Activated CD8-positive, alpha-beta memory T cell treated with anti-CD3 and anti-CD28 coated beads, Interleukin-2, amount 50 U/mL, for 48 hours (primary cell): Measurements from ENCODE around the gene STAC2.
"Not testable (repeated sequence)": the region's sequence is repeated elsewhere in the genome, so short reads cannot be mapped to it uniquely, and the experiment has no call there.

Experiments
- DNase-seq: peaks from one replicate; pipeline ENCODE4 v3.0.0-alpha.2; 2020

STAC2 gene

DNA sequence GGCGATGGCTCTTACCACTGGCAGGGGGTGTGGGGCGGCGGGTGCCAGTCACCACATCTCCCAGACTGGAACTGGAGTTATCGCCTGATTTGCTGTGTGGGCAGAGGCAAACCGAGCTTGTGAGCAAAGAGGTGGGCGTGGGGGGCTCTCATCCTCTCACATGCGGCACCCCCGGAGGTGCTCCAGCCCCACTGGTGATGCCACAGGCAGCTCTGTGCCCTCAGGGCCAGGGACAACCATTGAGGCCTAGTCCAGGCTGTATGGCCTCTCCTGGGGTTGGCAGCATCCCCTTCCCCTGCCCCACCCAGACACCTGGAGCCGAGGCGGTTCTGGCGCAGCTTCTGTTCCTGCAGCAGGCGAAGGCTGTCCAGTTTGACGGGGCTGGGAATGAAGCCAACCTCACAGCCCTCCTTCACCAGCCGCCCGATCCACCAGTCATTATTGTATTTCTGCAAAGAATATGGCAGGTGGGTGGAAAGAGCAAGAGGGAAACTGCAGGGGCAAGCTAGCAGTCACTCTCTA lies 39.2 kb downstream of the STAC2 start:
- DNase-seq: no peak

GRCh38 chr17:39183720-39184119 lies 42.0 kb downstream of the STAC2 start:
- no peak for DNase-seq

DNA sequence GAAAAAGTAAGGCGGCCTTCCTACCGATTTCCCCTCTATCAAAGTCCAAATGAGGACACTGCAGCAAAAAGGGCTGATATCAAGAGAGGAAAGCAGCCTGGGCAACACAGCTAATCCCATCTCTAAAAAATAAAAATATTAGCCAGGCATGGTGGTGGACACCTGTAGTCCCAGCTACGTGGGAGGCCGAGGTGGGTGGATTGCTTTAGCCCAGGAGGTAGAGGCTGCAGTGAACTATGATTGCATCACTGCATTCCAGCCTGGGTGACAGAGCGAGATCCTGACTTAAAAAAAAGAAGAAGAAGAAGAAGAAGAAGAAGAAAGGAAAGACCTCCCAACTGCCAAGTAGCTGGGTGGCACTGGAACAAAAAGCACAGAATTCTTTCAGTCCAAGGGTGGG lies 42.7 kb downstream of the STAC2 start:
- no peak for DNase-seq

DNA sequence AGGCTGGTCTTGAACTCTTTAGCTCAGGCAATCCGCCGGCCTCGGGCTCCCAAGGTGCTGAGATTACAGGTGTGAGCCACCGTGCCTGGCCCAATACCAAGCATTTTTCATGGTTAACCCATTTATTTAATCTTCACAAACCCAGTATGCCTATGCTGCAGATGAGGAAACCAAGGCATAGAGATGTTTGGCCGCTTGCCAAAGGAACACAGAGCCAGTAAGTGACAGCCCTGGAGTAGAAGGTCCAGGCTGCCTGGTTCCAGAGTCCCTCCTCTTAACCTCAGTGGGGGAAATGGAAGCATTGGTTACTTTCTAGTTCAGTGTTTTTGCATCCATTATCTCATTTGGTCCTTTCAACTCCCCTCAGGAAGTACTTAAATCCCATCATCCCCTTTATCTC lies 44.4 kb downstream of the STAC2 start:
- no peak for DNase-seq

DNA sequence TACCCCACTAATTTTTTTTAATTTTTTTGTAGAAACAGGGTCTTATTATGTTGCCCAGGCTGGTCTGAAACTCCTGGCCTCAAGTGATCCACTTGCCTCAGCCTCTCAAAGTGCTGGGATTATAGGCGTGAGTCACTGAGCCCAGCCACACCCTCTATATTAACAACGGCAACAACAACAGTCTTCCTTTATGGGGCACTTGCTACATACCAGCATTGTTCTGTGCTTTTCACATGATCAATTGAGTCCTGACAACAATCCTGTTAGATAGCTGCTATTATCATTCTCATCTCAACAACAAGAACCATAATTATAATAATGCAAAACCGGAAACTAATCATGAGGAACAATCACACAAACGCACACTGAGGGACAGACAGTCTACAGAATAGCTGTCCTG lies 47.2 kb downstream of the STAC2 start:
- no peak for DNase-seq

DNA sequence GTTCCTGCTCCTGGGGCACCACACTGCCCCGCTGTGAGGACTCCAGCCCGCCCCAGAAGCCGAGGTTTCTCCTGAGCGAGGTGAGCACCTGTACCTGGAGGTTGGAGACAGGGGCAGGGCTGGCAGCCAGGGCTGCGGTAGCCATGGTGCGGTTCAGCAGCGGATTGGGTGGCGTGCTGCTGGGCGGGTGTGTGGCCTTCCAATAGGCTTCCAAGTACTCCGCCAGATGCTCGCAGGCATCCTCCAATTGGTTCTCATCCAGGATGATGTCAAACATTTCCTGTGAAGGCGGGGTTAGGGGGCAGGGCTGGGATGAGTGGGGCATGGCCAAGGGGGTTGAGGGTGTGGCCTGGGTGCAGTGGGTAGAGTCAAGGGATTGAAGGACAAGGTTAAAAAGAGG lies 48.5 kb downstream of the STAC2 start:
- no peak for DNase-seq

GRCh38 chr17:39175695-39176093 lies 50.1 kb downstream of the STAC2 start:
- no peak for DNase-seq

- DNase-seq: peak; percentile 90
Measured at GRCh38 chr17:39174920-39175694, 50.6 kb downstream of the STAC2 start.

- DNase-seq: no peak
Measured at GRCh38 chr17:39173526-39174274, 52.0 kb downstream of the STAC2 start.

DNA sequence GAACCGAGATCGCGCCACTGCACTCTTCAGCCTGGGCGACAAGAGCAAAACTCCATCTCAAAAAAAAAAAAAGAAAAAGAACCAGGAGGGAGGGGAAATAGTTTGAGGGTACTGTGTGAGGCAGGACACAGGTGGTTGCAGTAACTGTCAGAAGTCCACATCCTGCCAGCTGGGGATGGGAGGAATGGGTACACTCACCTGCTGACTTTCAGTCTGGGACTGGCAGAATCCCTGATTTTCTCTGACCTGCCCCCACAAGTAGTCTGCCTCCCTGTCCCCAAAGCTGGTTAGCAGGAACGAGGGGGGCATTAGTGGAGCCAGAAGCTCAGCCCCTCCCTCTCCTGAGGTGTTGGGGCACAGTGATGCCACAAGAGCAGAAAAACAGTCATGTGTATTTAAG lies 52.7 kb downstream of the STAC2 start:
- no peak for DNase-seq

DNA sequence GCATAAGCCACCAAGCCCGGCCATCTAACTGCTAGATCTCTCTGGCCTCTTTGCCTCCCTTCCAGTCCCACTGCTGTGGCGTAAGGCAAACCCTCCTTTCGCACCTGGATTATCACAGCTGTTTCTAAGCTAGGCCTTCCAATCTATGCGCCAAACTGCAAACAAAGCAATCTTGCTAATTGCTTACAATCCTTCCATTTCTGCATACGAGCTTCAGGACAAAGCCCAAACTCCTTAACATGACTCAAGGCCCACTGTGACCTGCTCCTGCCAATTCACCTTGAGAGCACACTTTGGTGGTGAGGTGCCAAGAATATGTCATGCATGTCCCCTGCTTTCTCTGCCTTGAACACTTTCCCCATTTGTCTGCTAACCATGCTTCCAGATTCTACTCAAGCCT lies 53.8 kb downstream of the STAC2 start:
- no peak for DNase-seq

- no peak for DNase-seq
Measured at GRCh38 chr17:39170558-39170957, 55.2 kb downstream of the STAC2 start.

DNA sequence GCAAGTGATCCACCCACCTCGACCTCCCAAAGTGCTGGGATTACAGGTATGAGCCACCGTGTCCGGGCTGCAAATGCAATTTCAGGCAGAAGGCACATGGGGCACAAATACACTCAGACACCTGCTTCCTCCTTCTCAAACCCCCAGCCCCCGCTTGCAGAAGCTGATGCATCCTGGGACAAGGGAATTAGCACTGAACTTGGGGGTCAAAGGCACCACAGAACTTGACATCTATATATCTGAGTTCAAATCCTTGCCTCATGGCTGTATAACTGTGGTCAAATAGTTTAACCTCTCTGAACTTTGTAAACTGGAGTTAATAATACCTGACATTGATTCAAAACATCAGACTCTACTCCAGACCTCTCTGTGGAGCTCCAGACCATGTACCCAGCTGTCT lies 55.6 kb downstream of the STAC2 start:
- no peak for DNase-seq

- DNase-seq: no peak
Measured at GRCh38 chr17:39169518-39169917, 56.2 kb downstream of the STAC2 start.

- no peak for DNase-seq
Measured at GRCh38 chr17:39169101-39169500, 56.6 kb downstream of the STAC2 start.

- DNase-seq: not testable (repeated sequence)
Measured at GRCh38 chr17:39168503-39168902, 57.2 kb downstream of the STAC2 start.

DNA sequence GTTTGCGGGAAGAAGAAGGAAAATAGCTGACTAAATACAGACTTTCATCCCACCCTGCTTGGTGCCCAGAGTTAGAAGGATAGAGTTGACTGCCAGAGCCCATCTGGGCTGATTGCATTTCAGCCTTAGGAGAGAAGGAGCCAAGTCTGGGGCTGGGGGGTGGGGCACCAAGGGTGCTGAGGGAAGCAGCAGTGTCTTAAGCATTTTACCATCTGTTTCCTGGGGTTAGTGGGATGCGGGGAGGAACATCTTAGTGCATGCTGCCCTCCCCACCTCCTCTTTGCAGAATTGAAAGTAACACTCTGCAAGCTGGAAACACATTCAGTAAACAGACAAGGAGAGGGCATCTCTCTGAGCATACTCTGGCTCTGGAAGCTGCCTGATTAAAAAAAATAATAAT lies 58.3 kb downstream of the STAC2 start:
- DNase-seq: no peak

- no peak for DNase-seq
Measured at GRCh38 chr17:39166437-39167335, 59.1 kb downstream of the STAC2 start.

GRCh38 chr17:39165841-39166349 lies 59.9 kb downstream of the STAC2 start, which contains the start of gene ARL5C:
TSS of gene ARL5C (minus strand) at chr17:39166161. CDS start at chr17:39165760, 401 bp downstream.
- no peak for DNase-seq

GRCh38 chr17:39165178-39165840 lies 60.4 kb downstream of the STAC2 start:
- DNase-seq: no peak

DNA sequence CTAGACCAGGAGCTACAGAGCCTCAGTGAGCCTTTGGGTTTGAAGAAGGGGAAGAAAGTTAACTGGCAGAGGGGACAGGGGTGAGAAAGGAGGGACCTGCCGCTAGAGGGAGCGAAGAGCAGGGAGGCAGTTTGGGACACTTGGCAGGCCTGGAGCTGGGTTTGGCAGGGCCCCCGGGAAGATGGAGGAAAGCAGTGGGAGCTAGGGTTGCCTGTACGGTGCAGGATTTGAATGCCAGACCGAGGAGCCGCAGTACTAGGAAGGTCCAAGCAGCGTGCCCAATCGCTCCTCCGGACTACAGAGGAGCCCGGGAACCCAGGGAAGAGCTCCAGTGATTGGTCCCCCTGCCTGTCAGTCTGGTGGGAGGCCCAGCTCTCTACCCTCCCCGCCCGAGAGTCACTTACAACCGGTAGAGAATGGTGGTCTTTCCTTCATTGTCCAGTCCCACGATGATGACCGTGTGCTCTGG lies 61.0 kb downstream of the STAC2 start:
- DNase-seq: peak; percentile 86

GRCh38 chr17:39161962-39162361 lies 63.8 kb downstream of the STAC2 start:
- DNase-seq: no peak
